H1 (cell line): ENCODE measurements around the gene CC2D2A. TPM values are rescaled to one million over a fixed set of nuclear protein-coding genes. Genes with fewer than 3 reads are reported as not detected.

ENCODE experiments used
- EZH2 ChIP-seq: fragments of 200-600 bp; sonication (generic); IDR thresholded peaks from 2 replicates; pipeline ENCODE4 v1.7.1; 2012; ENCODE audit warnings: low read depth, mild to moderate bottlenecking, moderate library complexity, low read length, inconsistent platforms; ENCODE audit not compliant: severe bottlenecking
- FOSL1 ChIP-seq: IDR thresholded peaks from 2 replicates; pipeline ENCODE4 v1.6.1; 2011; ENCODE audit warnings: mild to moderate bottlenecking, low read depth, low read length, moderate library complexity; ENCODE audit not compliant: insufficient read depth
- HDAC2 ChIP-seq, 2 experiments: fragments of 300-600 bp in 1 of 2; sonication (generic) in 1 of 2; IDR thresholded peaks; 2 replicates each; pipeline ENCODE4 v1.6.1; 2011 to 2012; ENCODE audit warnings: low read depth in 2 of 2, low read length in 2 of 2, mild to moderate bottlenecking in 2 of 2, moderate library complexity in 2 of 2, borderline replicate concordance in 1 of 2, inconsistent platforms in 1 of 2
- HDAC6 ChIP-seq: IDR thresholded peaks from one replicate; pipeline ENCODE4 v1.7.1; 2012; ENCODE audit warnings: low read depth, mild to moderate bottlenecking, inconsistent platforms, low read length, moderate library complexity
- NANOG ChIP-seq: IDR thresholded peaks from 2 replicates; pipeline ENCODE4 v1.6.1; 2011; ENCODE audit warnings: low read length, low read depth, mild to moderate bottlenecking, inconsistent platforms; ENCODE audit not compliant: insufficient read depth, poor library complexity, severe bottlenecking
- POU5F1 ChIP-seq: IDR thresholded peaks from 2 replicates; pipeline ENCODE4 v1.6.1; 2011; ENCODE audit warnings: low read depth, mild to moderate bottlenecking, low read length, moderate library complexity
- TBP ChIP-seq: IDR thresholded peaks from 2 replicates; pipeline ENCODE4 v1.6.1; 2011; ENCODE audit warnings: low read depth, low read length, improper control_type of control experiment
- polyA plus RNA-seq, 7 experiments: library from polyadenylated mRNA; depleted of rRNA in 3 of 7; stranded (reverse) in 5 of 7; unstranded in 2 of 7; fragments of >200 nt in 5 of 7; fragments of 200-250 nt in 2 of 7; gene quantifications; 1 replicate in 5 of 7; 2 replicates in 1 of 7; 4 replicates in 1 of 7; pipeline versions ENCODE4 v1.2.1 to v1.2.3, GENCODE V29; 2011 to 2013; ENCODE audit warnings: missing spikeins in 2 of 7, mixed read lengths in 2 of 7
- total RNA-seq: library from RNA; stranded (reverse); fragmentation: NEBNext Ultra II Directional; extraction: Animal tissue kit (Norgen Biotek cat#: 25700); gene quantifications from 2 replicates; pipeline ENCODE4 v1.2.1, GENCODE V29; 2021
- TF ChIP-seq, protein P1 (sequence below): IDR thresholded peaks from 2 replicates; pipeline ENCODE4 v1.6.1; 2012; ENCODE audit warnings: inconsistent platforms

Gene CC2D2A
- total and polyA plus RNA-seq, 2 of the 8 experiments (the other 6 are each of a cell fraction or from before 2014, with no cell fraction given), result 11.0 to 12.2 TPM

DNA sequence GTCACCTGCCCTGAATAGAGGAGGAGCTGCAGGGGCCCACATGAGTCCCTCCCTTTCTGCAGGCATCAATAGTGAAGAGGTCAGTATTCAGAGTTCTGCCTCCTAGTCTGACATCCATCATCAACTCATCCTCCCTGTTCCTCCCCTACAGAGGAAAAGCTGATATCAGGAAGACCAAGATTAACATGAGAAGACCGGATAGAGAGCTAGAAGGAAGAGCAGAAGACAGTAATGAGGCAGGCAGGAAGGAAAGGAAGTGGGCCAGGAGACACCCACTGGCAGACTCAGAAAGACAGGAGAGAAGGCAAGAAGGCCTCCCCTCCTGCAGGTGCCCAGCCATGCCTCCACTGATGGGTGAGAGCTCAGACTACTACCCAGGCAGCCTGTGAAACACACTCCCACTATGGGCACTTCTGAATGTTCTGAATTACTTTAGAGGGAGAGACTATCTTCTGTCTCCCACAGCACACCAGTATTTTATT is 74.6 kb downstream of the CC2D2A start (continued):
- TF ChIP-seq, protein P1, sequence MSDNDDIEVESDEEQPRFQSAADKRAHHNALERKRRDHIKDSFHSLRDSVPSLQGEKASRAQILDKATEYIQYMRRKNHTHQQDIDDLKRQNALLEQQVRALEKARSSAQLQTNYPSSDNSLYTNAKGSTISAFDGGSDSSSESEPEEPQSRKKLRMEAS, result no peak
- TF ChIP-seq TBP, result no peak
- TF ChIP-seq FOSL1, result no peak
- no peak for TF ChIP-seq POU5F1
- no peak for TF ChIP-seq HDAC6
- no peak for TF ChIP-seq NANOG
- no peak for TF ChIP-seq HDAC2 (IDR thresholded peaks at IDR 0.05; ENCODE audit: borderline replicate concordance in 1 of 2, low read depth in 2 of 2, low read length in 2 of 2)
- no peak for TF ChIP-seq EZH2
